Right atrium auricular region (tissue), 2 donors: ENCODE results near the gene NYAP2. TPM values are rescaled to one million over a fixed set of nuclear protein-coding genes. Genes with fewer than 3 reads are reported as not detected.

ENCODE experiments used
- DNase-seq: peaks from one replicate; pipeline ENCODE4 v3.0.0-alpha.2; 2019; ENCODE audit warnings: low spot score
- H3K27ac ChIP-seq, 2 donors: fragments of 200-600 bp; sonication (generic); 1 replicate in 1 of 2; 2 replicates in 1 of 2; pipeline ENCODE4 v1.5.1; 2016 to 2019
- H3K27me3 ChIP-seq, 2 donors: fragments of 200-600 bp; sonication (generic); one replicate each; pipeline versions ENCODE4 v1.5.1 to v1.6.0; 2017 to 2019
- H3K36me3 ChIP-seq: fragments of 200-600 bp; sonication (generic); one replicate; pipeline ENCODE4 v1.5.1; 2016
- H3K4me1 ChIP-seq, 2 donors: fragments of 200-600 bp; sonication (generic); one replicate each; pipeline versions ENCODE4 v1.5.1 to v1.6.0; 2017 to 2019
- H3K4me3 ChIP-seq, 2 donors: fragments of 200-600 bp; sonication (generic); 1 replicate in 1 of 2; 2 replicates in 1 of 2; pipeline ENCODE4 v1.5.1; 2017 to 2019; ENCODE audit warnings: mild to moderate bottlenecking in 1 of 2, moderate library complexity in 1 of 2
- H3K9me3 ChIP-seq, 2 donors: fragments of 200-600 bp; sonication (generic); one replicate each; pipeline ENCODE4 v1.5.1; 2019
- total RNA-seq, 2 donors: library from RNA; depleted of rRNA; stranded (reverse); fragments of >200 nt; gene quantifications; one replicate each; pipeline ENCODE4 v1.1.0, GENCODE V29; 2016
- TF ChIP-seq, protein P1 (sequence below), 2 donors: fragments of 200-600 bp; sonication (generic); IDR thresholded peaks; one replicate each; pipeline ENCODE4 v1.5.1; 2019; ENCODE audit warnings: antibody characterized with exemption in 2 of 2

Gene NYAP2
- total RNA-seq, 2 donors from 2014 or later = not detected

DNA sequence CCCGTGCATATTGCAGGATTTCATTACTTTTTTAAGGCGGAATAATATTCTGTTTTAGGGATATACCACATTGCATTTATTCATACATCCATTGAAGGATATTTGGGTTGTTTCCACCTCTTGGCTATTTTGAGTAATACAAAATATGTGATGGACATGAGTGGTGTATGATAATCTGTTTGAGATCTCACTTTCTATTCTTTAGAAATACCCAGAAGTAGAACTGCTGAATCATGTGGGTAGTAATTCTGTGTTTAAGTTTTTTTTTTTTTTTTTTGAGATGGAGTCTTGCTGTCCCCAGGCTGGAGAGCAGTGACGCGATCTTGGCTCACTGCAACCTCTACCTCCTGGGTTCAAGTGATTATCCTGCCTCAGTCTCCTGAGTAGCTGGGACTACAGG is 201.4 kb downstream of the NYAP2 start:
- no peaks in the 10 kb centered on the region for H3K4me1 ChIP-seq
- TF ChIP-seq, protein P1, sequence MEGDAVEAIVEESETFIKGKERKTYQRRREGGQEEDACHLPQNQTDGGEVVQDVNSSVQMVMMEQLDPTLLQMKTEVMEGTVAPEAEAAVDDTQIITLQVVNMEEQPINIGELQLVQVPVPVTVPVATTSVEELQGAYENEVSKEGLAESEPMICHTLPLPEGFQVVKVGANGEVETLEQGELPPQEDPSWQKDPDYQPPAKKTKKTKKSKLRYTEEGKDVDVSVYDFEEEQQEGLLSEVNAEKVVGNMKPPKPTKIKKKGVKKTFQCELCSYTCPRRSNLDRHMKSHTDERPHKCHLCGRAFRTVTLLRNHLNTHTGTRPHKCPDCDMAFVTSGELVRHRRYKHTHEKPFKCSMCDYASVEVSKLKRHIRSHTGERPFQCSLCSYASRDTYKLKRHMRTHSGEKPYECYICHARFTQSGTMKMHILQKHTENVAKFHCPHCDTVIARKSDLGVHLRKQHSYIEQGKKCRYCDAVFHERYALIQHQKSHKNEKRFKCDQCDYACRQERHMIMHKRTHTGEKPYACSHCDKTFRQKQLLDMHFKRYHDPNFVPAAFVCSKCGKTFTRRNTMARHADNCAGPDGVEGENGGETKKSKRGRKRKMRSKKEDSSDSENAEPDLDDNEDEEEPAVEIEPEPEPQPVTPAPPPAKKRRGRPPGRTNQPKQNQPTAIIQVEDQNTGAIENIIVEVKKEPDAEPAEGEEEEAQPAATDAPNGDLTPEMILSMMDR (IDR thresholded peaks at IDR 0.05) = no peak

GRCh38 chr2:225602205-225602604 is 202.7 kb downstream of the NYAP2 start:
- DNase-seq = no peak
- H3K27ac ChIP-seq = no peak overlapping the region
- H3K27me3 ChIP-seq = no peaks in the 10 kb centered on the region
- H3K4me1 ChIP-seq = no peaks in the 10 kb centered on the region
- H3K36me3 ChIP-seq = no peaks in the 10 kb centered on the region
- H3K9me3 ChIP-seq = peaks cover 0 to 10% of the 10 kb centered on the region in 2 donors
- H3K4me3 ChIP-seq = no peak overlapping the region
- TF ChIP-seq, protein P1 (IDR thresholded peaks at IDR 0.05) = no peak

More for the DNA sequence above, 201.4 kb downstream of the NYAP2 start:
- peaks cover 0 to 10% of the 10 kb centered on the region in 2 donors for H3K9me3 ChIP-seq
- no peak overlapping the region for H3K4me3 ChIP-seq
- DNase-seq = no peak
- no peak overlapping the region for H3K27ac ChIP-seq
- H3K27me3 ChIP-seq = no peaks in the 10 kb centered on the region
- H3K36me3 ChIP-seq = no peaks in the 10 kb centered on the region

DNA sequence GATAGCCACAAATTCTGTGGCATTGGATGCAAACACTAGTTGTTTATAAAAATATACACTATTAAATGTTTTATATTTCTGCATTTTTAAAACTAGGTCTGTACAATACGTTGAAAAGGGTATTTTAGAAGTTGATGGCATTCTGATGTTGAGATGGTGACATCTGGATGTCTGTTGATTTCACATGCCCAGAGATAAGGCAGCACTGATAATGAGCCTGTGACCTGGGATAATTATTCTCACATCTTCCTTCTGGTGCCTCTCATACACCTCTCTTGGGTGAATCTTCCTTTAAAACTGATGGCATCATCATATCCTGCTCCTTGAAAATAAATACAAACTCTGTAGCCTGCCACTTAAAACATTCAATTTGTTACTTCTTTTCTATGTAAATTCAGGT is 208.6 kb downstream of the NYAP2 start:
- H3K4me3 ChIP-seq = no peak overlapping the region
- no peak overlapping the region for H3K27ac ChIP-seq
- H3K27me3 ChIP-seq = no peaks in the 10 kb centered on the region
- no peaks in the 10 kb centered on the region for H3K4me1 ChIP-seq
- H3K9me3 ChIP-seq = no peaks in the 10 kb centered on the region
- DNase-seq = no peak
- H3K36me3 ChIP-seq = no peaks in the 10 kb centered on the region
- TF ChIP-seq, protein P1 (IDR thresholded peaks at IDR 0.05) = no peak

DNA sequence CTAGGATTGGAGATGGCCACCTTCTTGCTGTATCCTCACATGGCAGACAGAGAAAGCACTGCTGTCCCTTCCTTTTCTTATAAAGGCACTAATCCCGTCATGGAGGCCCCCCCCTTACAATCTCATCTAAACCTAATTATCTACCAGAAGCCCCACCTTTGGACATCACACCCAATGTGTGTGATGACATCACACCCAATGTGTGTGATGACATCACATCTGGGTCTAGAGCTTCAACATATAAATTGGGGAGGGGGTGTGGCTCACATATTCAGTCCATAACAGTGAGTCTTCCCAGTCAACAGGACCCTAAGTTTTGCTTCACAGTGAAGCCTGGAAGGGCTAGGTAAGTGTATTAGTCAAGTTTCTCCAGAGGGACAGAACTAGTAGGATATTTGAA is 213.1 kb downstream of the NYAP2 start:
- Histone ChIP-seq H3K9me3 (no peaks in the 10 kb centered on the region), H3K27ac (no peak overlapping the region), H3K4me3 (no peak overlapping the region), H3K4me1 (no peaks in the 10 kb centered on the region), H3K27me3 (no peaks in the 10 kb centered on the region), H3K36me3 (no peaks in the 10 kb centered on the region)
- DNase-seq = no peak
- TF ChIP-seq, protein P1 (IDR thresholded peaks at IDR 0.05) = no peak

DNA sequence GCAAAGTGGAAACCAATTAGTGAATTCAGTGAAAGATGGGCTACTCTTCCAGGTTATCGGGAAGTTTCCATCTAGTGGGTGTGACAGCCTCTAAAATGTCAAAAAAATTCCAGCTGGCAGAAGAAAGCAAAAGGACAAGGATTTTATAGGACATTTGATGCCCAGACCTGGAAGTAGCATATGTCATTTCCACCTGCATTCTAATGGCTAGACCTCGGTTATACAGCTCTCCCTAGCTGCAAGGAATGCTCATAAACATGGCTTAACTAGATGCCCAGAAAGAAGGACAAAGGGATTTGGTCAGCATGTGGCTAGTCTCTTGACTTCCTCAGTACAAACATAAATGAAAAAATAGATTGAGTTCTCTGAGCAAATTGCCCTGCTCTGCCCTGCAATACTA is 215.4 kb downstream of the NYAP2 start:
- no peaks in the 10 kb centered on the region for H3K36me3 ChIP-seq
- TF ChIP-seq, protein P1 (IDR thresholded peaks at IDR 0.05) = no peak
- no peak overlapping the region for H3K27ac ChIP-seq
- H3K9me3 ChIP-seq = no peaks in the 10 kb centered on the region
- no peak overlapping the region for H3K4me3 ChIP-seq
- no peak for DNase-seq
- H3K4me1 ChIP-seq = no peaks in the 10 kb centered on the region
- no peaks in the 10 kb centered on the region for H3K27me3 ChIP-seq

- H3K4me1 ChIP-seq = no peaks in the 10 kb centered on the region
- H3K27ac ChIP-seq = no peak overlapping the region
- no peaks in the 10 kb centered on the region for H3K27me3 ChIP-seq
- TF ChIP-seq, protein P1 (IDR thresholded peaks at IDR 0.05) = no peak
- no peak for DNase-seq
- no peaks in the 10 kb centered on the region for H3K9me3 ChIP-seq
- no peak overlapping the region for H3K4me3 ChIP-seq
- H3K36me3 ChIP-seq = no peaks in the 10 kb centered on the region
Observed at GRCh38 chr2:225615514-225615913, 216.0 kb downstream of the NYAP2 start.
